GM18868 (cell line): ENCODE results near the gene TNNT1.

Experiments used
- ATAC-seq: cut with Tn5 transposase; IDR thresholded peaks from one replicate; pipeline ENCODE4 v1.9.1; 2021; ENCODE audit warnings: mild to moderate bottlenecking, moderate library complexity; ENCODE audit not compliant: unreplicated experiment

The TNNT1 gene

DNA sequence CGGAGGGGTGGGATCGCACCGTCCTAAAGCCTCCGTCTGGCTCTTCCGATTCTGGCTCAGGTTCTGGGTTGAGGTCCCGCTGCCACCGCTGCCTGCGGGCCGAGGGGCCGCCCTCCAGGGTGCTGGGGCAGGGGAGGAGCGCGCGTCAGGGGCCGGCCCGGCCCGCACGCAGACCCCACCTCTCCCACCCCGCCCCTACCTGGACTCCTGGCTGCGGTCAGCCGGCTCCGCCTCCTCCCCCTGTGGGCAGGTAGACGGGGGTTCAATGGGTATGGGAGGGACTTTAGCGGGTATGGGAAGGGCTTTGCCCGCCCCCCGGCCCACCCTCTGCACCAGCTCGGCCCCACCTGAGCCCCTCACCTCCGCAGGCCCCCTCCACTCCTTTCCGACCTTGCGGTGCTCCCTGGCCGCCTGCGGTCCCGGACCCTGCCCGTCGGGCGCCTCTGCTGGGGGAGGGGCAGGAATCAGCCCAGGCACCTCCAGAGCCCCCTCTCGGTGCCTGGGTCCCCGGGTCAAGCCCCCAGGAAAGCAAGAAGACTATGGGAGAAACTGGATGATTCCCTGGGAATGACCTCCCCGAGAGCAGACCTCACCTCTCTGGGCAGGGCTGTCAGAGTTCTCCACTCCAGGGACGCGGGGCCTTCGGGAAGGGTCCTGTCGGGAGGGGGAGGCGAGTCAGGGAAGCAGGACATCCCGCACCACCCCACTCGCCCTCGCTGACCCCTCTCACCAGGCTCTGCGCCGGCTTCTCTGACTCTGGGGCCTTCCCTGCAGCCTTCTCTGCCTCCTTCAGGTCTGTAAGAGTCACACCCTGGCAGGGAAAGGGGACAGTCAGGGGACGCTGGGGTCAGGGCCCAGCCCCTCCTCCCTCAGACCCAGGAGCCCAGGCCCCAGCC, 56.3 kb downstream of the TNNT1 start:
- no peak for ATAC-seq

DNA sequence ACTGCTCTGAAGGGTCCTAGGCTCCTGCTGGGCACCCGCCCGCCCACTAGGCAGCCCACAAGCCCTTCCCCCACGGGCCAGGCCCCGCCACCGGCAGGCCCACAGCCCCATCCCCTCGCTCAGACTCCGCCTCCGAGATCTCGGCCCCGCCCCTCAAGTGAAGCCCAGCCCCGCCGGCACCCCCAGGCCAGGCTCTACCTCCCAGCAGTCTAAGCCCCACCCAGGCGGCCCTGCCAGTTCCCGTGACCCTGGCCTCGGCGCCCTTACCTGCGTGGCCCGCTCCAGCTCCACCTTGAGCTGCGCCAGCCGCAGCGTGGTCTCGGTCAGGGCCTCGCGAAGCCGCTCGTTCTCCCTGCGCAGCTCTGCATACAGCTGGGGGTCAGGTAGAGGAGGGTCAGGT, 57.1 kb downstream of the TNNT1 start:
- ATAC-seq, result no peak

DNA sequence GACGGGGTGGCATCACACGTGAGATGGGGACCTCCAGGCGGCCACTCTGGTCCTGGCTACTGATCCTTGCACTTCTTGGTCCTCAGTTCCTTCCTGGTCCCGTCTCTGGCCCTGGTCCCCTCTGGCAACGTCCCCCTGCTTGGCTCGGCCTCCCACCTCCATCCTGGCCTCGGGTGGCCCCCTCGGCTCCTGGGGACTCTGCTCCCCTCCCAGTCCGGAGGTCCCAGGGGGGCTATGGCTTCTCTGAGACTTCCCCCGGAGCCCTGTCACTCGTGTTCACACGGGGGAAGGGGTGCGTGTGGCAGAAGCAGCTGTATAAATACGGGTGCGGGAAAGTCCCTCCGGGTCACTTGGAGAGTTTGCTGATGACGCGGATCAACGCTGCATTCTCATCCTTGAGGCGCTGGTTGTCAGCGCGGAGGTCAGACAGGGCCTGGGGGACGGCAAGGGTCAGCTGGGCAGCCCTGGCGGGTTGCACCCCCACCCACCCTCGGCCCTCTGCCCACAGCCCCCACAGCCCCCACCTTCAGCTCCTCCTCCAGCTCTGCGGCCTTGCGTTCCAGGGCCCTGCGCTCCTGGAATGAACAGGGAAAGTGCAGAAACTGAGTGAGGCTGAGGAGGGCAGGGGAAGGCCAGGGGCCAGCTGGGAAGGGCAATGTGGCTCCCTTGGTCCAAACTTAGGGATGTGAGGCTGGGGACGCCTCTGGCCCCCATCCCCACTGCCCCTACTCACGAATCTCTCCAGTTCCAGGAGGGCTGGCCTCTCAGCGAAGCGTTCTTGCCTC, 57.7 kb downstream of the TNNT1 start:
- ATAC-seq, result no peak

DNA sequence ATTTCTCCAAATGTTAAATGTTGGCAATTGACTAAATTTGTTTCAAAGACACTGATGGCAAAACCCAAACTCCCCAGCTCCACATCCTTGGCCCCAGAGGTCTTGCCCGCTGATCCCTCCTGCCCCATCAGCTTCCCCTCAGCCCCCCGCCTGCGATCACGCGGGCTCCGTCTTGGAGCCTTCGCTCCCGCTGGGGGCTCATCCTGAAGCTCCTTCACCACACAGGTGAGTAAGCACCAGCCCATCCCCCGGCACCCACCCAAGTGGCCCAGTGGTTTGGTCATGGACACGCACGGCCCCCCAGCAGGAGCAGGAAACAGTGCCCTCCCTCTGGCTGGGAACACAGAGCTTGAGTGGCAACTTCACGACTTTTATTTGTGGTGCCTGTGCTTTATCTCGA, 58.4 kb downstream of the TNNT1 start:
- no peak for ATAC-seq

DNA sequence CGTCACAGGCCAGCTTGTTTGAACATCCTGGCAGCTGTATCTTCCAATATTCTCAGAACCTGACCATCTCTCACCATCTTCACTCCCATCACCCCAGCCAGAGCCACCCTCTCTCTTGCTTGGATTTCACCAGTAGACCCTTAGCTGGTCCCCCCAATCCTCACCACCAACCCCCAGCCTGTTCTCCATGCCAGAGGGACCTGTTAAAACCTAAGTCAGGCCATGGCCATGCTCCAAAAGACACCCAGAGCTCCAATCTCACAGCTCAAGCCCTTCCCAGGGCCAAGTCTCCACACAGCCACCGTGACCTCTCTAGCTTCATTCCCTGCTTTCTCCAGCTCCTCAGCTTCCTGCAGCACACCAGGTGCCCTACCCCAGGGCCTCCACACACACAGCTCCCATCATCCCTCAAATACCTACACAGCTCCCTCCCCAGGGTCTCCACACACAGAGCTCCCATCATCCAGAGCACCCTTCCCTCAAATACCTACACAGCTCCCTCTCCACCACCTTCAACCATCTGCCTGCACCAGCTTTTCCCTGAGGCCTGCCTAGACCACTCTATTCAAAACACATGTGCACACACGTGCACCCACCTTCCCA, 59.6 kb downstream of the TNNT1 start:
- ATAC-seq, result no peak

DNA sequence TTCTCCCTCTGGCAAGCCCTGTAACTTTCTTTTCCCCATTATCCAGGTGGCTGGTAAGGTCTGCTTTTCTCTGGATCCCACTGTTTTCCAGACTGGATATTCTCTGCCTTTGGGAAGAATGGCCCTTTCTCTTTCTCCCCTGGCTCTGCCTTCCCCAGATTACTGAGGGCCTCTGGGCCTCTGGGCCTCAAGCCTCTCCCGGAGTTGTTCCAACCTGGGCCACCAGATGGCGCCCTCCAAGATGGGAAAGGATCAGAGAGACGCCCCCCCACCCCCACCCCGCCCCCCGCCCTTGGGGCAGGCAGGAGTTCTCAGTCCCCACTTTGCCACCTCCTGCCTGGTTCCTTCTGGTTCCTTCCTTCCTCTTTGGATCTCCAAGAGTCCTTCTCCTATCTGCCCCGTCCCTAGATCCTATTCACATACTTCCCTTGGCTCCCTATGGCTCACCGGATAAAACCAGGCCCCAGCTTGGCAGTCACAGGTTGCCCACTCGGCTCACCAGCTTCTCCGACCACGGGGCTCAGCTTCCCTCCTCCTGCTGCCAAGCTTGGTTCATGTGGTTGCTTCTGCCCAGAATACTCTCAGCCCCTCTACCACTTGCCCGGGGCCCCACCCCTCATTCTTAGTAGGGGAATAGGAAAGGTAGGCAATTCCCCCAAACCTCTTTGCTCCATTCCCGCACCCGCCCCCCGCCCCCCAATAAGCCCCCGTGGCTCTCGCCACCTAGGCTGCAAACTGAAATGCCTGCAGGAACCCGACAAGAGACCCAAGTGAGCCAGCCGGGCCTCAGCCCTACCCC, 60.3 kb downstream of the TNNT1 start:
- ATAC-seq, result no peak

DNA sequence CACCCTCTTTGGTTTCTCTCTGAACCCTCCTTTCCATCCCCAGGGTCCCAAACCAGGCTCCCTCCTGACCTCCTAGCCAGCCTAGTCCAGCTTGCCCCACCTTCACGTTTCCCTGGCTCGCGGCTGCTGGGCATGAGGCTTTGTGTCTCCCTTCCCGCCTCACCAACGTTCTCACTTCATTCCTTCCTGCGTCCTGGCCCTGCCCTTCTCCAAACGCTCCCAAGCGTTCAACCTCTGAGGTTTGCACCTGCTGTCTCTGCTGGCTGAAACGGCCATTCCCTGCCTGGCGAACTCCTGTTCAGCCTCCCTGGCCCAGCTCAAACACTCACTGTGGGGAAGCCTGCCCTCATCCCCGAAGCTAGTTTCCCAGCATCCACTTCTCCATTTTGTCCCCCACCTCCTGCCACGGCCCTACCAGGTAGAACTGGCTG, 61.0 kb downstream of the TNNT1 start:
- ATAC-seq, result no peak

DNA sequence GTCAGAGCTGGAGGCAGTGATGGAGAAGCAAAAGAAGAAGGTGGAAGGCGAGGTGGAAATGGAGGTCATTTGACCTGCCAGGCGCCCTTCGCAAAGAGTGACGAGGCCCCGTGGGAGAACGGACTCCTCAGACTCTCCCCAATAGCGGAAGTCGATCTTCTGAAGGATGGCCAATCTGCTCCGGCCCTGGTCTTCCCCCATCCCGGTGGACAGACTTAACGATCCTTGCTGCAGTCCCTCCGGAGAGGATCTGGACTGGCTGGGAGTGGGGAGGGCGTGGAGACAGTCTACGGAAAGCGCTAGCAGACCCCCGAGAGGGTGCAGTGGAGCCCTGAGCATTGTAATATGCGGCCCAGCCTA, 61.5 kb downstream of the TNNT1 start:
- ATAC-seq, result no peak

DNA sequence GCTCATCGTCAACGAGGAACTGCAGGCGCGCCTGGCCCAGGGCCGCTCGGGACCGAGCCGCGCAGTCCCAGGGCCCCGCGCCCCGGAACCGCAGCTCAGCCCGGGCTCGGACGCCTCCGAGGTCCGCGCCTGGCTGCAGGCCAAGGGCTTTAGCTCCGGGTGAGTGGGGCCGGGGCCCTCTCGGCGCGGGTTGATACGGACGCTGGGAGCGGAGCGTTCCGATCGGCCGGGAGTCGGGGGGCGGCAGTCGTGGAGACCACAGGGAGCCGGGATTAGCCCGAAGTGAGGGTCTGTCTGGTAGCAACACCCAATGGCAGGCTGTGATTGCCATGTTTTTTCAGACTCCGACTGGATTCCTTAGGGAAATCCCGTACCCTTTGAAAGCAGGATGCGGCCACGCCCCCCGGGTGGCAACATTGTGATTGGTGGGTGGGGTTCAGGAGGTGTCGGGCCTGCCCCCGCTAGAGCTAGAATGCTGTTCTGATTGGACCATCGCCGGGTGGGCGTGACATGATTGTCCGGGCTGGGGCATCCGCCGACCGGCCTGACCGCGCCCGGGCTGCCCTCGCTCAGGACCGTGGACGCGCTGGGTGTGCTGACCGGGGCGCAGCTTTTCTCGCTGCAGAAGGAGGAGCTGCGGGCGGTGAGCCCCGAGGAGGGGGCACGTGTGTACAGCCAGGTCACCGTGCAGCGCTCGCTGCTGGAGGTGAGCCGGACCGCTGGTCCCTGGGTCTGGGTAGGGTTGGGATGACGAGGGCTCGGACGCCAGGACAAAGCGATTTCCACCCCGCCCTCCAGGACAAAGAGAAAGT, 62.1 kb downstream of the TNNT1 start:
- no peak for ATAC-seq

DNA sequence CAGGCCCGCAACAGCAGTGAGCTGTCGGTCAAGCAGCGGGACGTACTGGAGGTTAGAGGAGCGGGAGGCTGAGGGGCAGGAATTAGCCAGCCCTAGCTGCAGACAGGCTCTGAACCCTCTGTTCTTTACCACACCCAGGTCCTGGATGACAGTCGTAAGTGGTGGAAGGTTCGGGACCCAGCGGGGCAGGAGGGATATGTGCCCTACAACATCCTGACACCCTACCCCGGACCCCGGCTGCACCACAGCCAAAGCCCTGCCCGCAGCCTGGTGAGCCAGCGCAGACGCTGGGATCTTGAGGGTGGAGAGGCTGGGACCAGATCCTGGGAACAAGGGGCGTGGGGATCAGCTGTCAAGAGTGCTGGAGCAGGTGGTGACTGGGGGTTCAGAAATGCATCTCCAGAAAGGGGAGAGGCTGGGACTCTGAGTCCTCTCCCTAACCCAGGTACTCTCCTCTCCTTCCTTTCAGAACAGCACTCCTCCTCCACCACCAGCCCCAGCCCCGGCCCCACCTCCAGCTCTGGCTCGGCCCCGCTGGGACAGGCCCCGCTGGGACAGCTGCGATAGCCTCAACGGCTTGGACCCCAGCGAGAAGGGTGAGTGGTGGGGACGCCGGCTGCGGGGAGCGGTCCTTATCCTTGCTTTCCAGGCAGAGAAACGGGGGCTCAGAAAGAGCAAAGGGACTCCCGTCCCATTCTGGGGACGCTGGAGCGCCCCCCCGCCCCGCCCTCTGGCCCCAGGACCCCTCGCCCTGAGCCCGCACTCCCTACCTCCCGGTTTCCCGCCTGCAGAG, 62.9 kb downstream of the TNNT1 start:
- no peak for ATAC-seq

DNA sequence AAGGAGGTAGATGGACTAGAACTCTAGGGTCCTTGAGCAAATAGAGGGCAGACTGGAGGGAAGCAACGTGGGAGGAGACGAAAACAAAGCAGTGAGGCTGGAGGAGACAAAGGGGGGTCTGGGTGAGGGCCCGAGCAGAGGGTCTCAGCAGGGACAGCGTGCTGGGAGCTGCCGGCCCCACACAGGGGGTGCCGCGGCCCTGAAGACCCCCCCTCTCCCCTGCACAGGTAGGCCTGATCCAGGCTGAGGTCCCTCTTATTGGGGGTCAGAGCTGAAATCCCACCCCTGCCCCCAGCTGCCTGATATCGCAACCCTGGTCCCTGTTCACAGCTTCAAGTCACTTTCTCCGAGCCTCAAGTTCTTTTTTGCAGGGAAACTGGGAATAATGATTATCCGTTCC, 64.6 kb downstream of the TNNT1 start:
- ATAC-seq, result no peak

DNA sequence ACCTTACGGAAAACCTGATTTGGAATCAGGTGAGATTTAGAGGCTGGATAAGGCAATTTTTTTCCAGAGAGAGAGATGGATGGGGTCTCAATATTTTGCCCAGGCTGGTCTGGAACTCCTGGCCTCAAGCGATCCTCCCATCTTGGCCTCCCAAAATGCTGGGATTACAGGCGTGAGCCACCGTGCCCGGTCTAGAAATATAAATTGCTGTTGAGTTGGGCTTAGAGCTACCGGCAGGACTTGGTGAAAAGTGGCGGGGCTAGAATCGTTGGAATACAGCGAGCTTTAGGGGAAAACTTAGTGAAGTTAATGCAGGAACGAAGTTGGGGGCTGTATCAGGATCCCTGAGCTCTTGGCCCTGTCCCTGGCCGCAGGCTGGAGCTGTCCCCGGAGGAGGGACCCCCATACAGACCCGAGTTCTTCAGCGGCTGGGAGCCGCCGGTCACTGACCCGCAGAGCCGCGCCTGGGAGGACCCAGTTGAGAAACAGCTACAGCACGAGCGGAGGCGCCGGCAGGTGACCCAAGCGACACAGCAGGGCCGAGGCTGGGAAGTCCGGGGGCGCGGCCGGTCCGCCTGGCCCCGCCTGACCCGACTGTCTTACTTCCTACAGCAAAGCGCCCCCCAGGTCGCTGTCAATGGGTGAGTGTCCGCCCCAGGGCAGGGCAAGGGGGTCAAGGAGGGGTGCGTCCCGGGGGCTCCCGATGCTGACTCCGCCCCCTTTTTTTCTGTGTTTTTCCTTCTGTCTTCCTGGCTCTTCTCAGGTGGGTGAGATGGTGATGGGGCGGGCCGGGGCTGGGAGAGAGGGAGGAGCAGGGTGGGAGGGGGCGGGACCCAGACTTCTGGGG, 65.8 kb downstream of the TNNT1 start:
- no peak for ATAC-seq
